A673 (cell line): ENCODE measurements around the gene ME3.

ENCODE experiments used
- EZH2 ChIP-seq: fragments of 200-600 bp; sonication (generic); IDR thresholded peaks from 2 replicates; pipeline ENCODE4 v1.6.1; 2017; ENCODE audit warnings: borderline replicate concordance, low read depth, mild to moderate bottlenecking, mixed read lengths, antibody characterized with exemption, low read length; ENCODE audit not compliant: poor library complexity, severe bottlenecking
- TF ChIP-seq, protein P1 (sequence below): fragments of 300-800, 200-600 bp; sonication (generic); conservative IDR thresholded peaks from 2 replicates; pipeline ENCODE4 v1.5.1; 2017; ENCODE audit warnings: low read depth, mild to moderate bottlenecking, antibody characterized with exemption, low read length, moderate library complexity, mixed read lengths

DNA sequence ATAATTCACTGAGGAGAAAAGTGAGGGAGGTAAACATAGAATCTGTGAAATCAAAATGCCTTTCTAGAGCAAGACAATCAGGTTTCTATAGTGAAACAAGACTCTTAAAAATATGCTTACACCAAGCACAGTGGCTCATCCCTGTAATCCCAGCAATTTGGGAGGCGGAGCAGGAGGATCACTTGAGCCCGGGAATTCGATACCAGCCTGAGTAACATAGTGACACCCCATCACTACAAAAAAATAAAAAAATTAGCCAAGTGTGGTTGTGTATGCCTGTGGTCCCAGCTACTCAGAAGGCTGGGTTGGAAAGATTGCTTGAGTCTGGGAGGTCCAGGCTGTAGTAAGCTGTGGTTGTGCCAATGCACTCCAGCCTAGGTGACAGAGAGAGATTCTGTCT, 43.2 kb upstream of the ME3 start:
- TF ChIP-seq, protein P1, sequence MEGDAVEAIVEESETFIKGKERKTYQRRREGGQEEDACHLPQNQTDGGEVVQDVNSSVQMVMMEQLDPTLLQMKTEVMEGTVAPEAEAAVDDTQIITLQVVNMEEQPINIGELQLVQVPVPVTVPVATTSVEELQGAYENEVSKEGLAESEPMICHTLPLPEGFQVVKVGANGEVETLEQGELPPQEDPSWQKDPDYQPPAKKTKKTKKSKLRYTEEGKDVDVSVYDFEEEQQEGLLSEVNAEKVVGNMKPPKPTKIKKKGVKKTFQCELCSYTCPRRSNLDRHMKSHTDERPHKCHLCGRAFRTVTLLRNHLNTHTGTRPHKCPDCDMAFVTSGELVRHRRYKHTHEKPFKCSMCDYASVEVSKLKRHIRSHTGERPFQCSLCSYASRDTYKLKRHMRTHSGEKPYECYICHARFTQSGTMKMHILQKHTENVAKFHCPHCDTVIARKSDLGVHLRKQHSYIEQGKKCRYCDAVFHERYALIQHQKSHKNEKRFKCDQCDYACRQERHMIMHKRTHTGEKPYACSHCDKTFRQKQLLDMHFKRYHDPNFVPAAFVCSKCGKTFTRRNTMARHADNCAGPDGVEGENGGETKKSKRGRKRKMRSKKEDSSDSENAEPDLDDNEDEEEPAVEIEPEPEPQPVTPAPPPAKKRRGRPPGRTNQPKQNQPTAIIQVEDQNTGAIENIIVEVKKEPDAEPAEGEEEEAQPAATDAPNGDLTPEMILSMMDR = no peak
- no peak for TF ChIP-seq EZH2
